ENCODE measurements around the gene TMEM140. TPM values are rescaled to one million over a fixed set of nuclear protein-coding genes. Genes with fewer than 3 reads are reported as not detected.

TMEM140 gene
- total and polyA plus RNA-seq, 2 of the 13 experiments (the other 11 are each of a cell fraction or from before 2014, with no cell fraction given), result 9.2 to 21.7 TPM

GRCh38 chr7:135204341-135204749, 56.5 kb downstream of the TMEM140 start:
- H4K20me1 ChIP-seq (ENCODE audit: insufficient read depth, low read length), result no peaks in the 10 kb centered on the region

More at GRCh38 chr7:135204341-135204749, 56.5 kb downstream of the TMEM140 start:
- H3K4me3 ChIP-seq (replicated peaks in 1 of 3; ENCODE audit: insufficient read depth in 1 of 3, low read depth in 2 of 3, low read length in 3 of 3), result no peak overlapping the region
- TF ChIP-seq ZNF451 (CRISPR knock-in tag; IDR thresholded peaks at IDR 0.05) (no peak), KAT8 (CRISPR knock-in tag; IDR thresholded peaks at IDR 0.05) (no peak), ZFP90 (CRISPR knock-in tag; IDR thresholded peaks at IDR 0.05; ENCODE audit: borderline replicate concordance) (no peak), ZNF761 (CRISPR knock-in tag; conservative IDR thresholded peaks at IDR 0.05) (no peak), ZNF558 (CRISPR knock-in tag; IDR thresholded peaks at IDR 0.05; ENCODE audit: borderline replicate concordance) (no peak), CBX5 (CRISPR knock-in tag; IDR thresholded peaks at IDR 0.05; ENCODE audit: borderline replicate concordance) (no peak), ZNF691 (CRISPR knock-in tag; IDR thresholded peaks at IDR 0.05; ENCODE audit: borderline replicate concordance, low read depth) (no peak), ZSCAN25 (CRISPR knock-in tag; IDR thresholded peaks at IDR 0.05) (no peak), ZNF18 (CRISPR knock-in tag; IDR thresholded peaks at IDR 0.05; ENCODE audit: insufficient replicate concordance) (no peak), GATAD1 (CRISPR knock-in tag; IDR thresholded peaks at IDR 0.05) (no peak), GTF2F1 (IDR thresholded peaks at IDR 0.05; ENCODE audit: low read length) (no peak), RFXANK (CRISPR knock-in tag; IDR thresholded peaks at IDR 0.05) (no peak), ZMYM2 (CRISPR knock-in tag; IDR thresholded peaks at IDR 0.05) (no peak)
- TF ChIP-seq, protein P1, sequence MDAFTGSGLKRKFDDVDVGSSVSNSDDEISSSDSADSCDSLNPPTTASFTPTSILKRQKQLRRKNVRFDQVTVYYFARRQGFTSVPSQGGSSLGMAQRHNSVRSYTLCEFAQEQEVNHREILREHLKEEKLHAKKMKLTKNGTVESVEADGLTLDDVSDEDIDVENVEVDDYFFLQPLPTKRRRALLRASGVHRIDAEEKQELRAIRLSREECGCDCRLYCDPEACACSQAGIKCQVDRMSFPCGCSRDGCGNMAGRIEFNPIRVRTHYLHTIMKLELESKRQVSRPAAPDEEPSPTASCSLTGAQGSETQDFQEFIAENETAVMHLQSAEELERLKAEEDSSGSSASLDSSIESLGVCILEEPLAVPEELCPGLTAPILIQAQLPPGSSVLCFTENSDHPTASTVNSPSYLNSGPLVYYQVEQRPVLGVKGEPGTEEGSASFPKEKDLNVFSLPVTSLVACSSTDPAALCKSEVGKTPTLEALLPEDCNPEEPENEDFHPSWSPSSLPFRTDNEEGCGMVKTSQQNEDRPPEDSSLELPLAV (CRISPR knock-in tag; conservative IDR thresholded peaks at IDR 0.05; ENCODE audit: low read depth), result no peak
- TF ChIP-seq, protein P2, sequence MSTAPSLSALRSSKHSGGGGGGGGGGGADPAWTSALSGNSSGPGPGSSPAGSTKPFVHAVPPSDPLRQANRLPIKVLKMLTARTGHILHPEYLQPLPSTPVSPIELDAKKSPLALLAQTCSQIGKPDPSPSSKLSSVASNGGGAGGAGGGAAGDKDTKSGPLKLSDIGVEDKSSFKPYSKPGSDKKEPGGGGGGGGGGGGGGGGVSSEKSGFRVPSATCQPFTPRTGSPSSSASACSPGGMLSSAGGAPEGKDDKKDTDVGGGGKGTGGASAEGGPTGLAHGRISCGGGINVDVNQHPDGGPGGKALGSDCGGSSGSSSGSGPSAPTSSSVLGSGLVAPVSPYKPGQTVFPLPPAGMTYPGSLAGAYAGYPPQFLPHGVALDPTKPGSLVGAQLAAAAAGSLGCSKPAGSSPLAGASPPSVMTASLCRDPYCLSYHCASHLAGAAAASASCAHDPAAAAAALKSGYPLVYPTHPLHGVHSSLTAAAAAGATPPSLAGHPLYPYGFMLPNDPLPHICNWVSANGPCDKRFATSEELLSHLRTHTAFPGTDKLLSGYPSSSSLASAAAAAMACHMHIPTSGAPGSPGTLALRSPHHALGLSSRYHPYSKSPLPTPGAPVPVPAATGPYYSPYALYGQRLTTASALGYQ (CRISPR knock-in tag; IDR thresholded peaks at IDR 0.05), result no peak
- in situ Hi-C loops (cut with HindIII; ENCODE audit: extremely low pct_ligation_motif_present, low pct_unique_long_range_greater_than_20kb) (no loop called here), intact Hi-C loops (cut with micrococcal nuclease; ENCODE audit: unreplicated experiment) (no loop called here)
- ATAC-seq, result no peak
- FAIRE-seq, result no peak
- no peaks in the 10 kb centered on the region for H3K79me2 ChIP-seq (ENCODE audit: insufficient read depth, low read length)
- no peaks in the 10 kb centered on the region for H3K27me3 ChIP-seq (ENCODE audit: control insufficient read depth in 1 of 2, insufficient read depth in 2 of 2, low read length in 2 of 2)
- H3K9me3 ChIP-seq (ENCODE audit: low read length), result no peaks in the 10 kb centered on the region
- WGBS (ENCODE audit: low lambda C conversion rate), result 93% methylated on average over 6 of the region's 6 CpGs
- H2AFZ ChIP-seq (ENCODE audit: low read length), result no peak overlapping the region
- H3K4me1 ChIP-seq (ENCODE audit: insufficient read depth, low read length), result peaks cover 27% of the 10 kb centered on the region
- BruUV-seq (replicated peaks), result no TSS peak
- peaks cover 11 to 30% of the 10 kb centered on the region in 2 experiments for H3K36me3 ChIP-seq (replicated peaks in 1 of 2; ENCODE audit: control insufficient read depth in 1 of 2, insufficient read depth in 2 of 2, low read length in 2 of 2)
- no peak overlapping the region for H3K9ac ChIP-seq (ENCODE audit: insufficient read depth, low read depth, low read length)
- CTCF ChIA-PET (ENCODE audit: low intra/inter-chr PET ratio, low total read pairs), result no interaction called here
- POLR2A ChIA-PET, result no interaction called here
- DNase-seq (ENCODE audit: low spot score), result no peak
- H3K27ac ChIP-seq (ENCODE audit: extremely low read length, insufficient read depth, low read length), result no peak overlapping the region
- H3K4me2 ChIP-seq (ENCODE audit: low read depth, low read length), result no peak overlapping the region
